ENCODE results near the gene MARCHF3. TPM values are rescaled to one million over a fixed set of nuclear protein-coding genes. Genes with fewer than 3 reads are reported as not detected.
"Not testable (repeated sequence)": the region's sequence is repeated elsewhere in the genome, so short reads cannot be mapped to it uniquely, and the experiment has no call there.

Gene MARCHF3
- total RNA-seq, 2 donors from 2014 or later, result 9.3 to 12.4 TPM

- DNase-seq, result no peak
- Mint-ChIP-seq H3K9me3 (peaks cover 1 to 2% of the 10 kb centered on the region in 2 donors), H3K36me3 (ENCODE audit: insufficient read depth in 2 of 2) (peaks cover 0 to 2% of the 10 kb centered on the region in 2 donors), H3K27ac (no peak overlapping the region), H3K27me3 (ENCODE audit: low read depth) (no peaks in the 10 kb centered on the region), H3K4me3 (no peak overlapping the region), H3K4me1 (ENCODE audit: low read depth) (peaks cover 31% of the 10 kb centered on the region)
- ATAC-seq (replicated peaks in 1 of 2), result peak in 1 of 2 donors; percentile 21
Measured at GRCh38 chr5:127019928-127020327, 10.4 kb downstream of the MARCHF3 start.

DNA sequence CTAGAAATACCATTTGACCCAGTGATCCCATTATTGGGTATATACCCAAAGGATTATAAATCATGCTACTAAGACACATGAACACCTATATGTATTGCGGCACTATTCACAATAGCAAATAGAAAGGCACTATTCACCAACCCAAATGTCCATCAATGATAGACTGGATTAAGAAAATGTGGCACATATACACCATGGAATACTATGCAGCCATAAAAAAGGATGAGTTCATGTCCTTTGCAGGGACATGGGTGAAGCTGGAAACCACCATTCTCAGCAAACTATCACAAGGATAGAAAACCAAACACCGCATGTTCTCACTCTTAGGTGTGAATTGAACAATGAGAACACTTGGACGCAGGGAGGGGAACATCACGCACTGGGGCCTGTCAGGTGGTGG is 13.6 kb downstream of the MARCHF3 start:
- H3K27me3 Mint-ChIP-seq (ENCODE audit: low read depth); H3K4me3 Mint-ChIP-seq; ATAC-seq (replicated peaks in 1 of 2); H3K9me3 Mint-ChIP-seq; H3K36me3 Mint-ChIP-seq (ENCODE audit: insufficient read depth in 2 of 2); H3K27ac Mint-ChIP-seq; DNase-seq: not testable (repeated sequence)
- peaks cover 53% of the 10 kb centered on the region for H3K4me1 Mint-ChIP-seq (ENCODE audit: low read depth)

GRCh38 chr5:127015716-127016115 is 14.6 kb downstream of the MARCHF3 start:
- peaks cover 0 to 2% of the 10 kb centered on the region in 2 donors for H3K36me3 Mint-ChIP-seq (ENCODE audit: insufficient read depth in 2 of 2)
- peaks cover 53% of the 10 kb centered on the region for H3K4me1 Mint-ChIP-seq (ENCODE audit: low read depth)
- no peaks in the 10 kb centered on the region for H3K27me3 Mint-ChIP-seq (ENCODE audit: low read depth)
- peaks cover 1 to 2% of the 10 kb centered on the region in 2 donors for H3K9me3 Mint-ChIP-seq
- no peak overlapping the region for H3K27ac Mint-ChIP-seq
- no peak for DNase-seq
- no peak overlapping the region for H3K4me3 Mint-ChIP-seq
- no peak for ATAC-seq (replicated peaks in 1 of 2)

DNA sequence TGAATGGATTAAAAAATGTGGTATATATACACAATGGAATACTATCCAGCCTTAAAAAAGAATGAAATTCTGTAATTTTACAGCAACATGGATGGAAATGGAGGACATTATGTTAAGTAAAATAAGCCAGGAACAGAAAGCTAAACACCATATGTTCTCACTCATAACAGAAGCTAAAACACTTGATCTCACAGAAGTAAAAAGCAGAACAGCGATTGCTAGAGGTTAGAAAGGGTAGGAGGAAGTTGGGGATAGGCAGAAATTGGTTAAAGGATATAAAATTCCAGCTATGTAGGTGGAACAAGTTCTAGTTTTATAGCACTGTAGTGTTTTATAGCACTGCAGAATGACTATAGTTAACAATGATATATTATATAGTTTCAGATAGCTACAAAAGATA is 15.8 kb downstream of the MARCHF3 start:
- H3K4me3 Mint-ChIP-seq, result no peak overlapping the region
- H3K27ac Mint-ChIP-seq, result no peak overlapping the region
- peaks cover 1 to 2% of the 10 kb centered on the region in 2 donors for H3K9me3 Mint-ChIP-seq
- peaks cover 50% of the 10 kb centered on the region for H3K4me1 Mint-ChIP-seq (ENCODE audit: low read depth)
- ATAC-seq (replicated peaks in 1 of 2), result no peak
- H3K36me3 Mint-ChIP-seq (ENCODE audit: insufficient read depth in 2 of 2), result peaks cover 0 to 3% of the 10 kb centered on the region in 2 donors
- no peak for DNase-seq
- no peaks in the 10 kb centered on the region for H3K27me3 Mint-ChIP-seq (ENCODE audit: low read depth)

DNA sequence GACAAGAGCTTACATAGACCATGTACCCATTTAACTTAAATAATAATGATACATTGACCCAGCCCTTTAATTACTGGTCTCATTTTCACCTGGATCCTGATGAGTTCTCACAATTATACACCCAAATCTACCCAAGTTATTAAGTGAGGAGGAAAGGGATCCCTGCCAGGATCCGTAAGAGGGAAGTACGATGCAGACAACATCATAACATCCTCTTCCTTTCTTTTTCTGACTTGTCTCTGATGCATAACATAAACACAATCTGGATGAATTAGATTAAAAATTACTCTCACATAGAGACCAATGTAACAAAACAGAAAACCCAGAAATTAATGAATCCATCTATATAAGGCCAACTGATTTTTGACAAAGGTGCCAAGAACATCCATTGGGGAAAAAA is 17.0 kb downstream of the MARCHF3 start:
- H3K36me3 Mint-ChIP-seq (ENCODE audit: insufficient read depth in 2 of 2), result peaks cover 0 to 3% of the 10 kb centered on the region in 2 donors
- ATAC-seq (replicated peaks in 1 of 2), result no peak
- peaks cover 47% of the 10 kb centered on the region for H3K4me1 Mint-ChIP-seq (ENCODE audit: low read depth)
- no peaks in the 10 kb centered on the region for H3K27me3 Mint-ChIP-seq (ENCODE audit: low read depth)
- peak overlapping the region in 1 of 2 donors; percentile 22 for H3K4me3 Mint-ChIP-seq
- no peak overlapping the region for H3K27ac Mint-ChIP-seq
- peaks cover 1 to 2% of the 10 kb centered on the region in 2 donors for H3K9me3 Mint-ChIP-seq
- no peak for DNase-seq

DNA sequence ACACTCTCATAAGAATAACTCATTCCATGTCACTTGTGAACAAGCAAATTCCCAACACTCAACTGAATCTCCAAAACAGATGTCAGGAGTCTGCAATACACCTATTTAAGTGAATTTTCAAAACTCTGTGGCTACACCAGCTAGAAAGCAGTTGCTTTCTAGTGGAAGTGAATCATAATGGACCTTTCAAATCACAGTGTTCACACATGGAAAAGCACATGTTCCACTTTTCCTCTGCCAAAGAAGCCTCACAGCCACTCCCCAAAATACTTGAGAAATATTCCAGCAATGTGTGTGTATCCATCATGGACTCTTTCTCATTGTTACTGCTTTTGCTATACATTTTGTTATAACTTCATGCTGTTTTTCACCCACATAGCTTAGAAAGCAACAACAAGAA is 17.4 kb downstream of the MARCHF3 start:
- no peak for DNase-seq
- Mint-ChIP-seq H3K4me1 (ENCODE audit: low read depth) (peaks cover 47% of the 10 kb centered on the region), H3K36me3 (ENCODE audit: insufficient read depth in 2 of 2) (peaks cover 0 to 3% of the 10 kb centered on the region in 2 donors), H3K4me3 (peak overlapping the region in 1 of 2 donors; percentile 22), H3K9me3 (peaks cover 1 to 2% of the 10 kb centered on the region in 2 donors), H3K27me3 (ENCODE audit: low read depth) (no peaks in the 10 kb centered on the region), H3K27ac (no peak overlapping the region)
- ATAC-seq (replicated peaks in 1 of 2), result no peak

GRCh38 chr5:127011961-127012644 is 18.3 kb downstream of the MARCHF3 start:
- peaks cover 0 to 3% of the 10 kb centered on the region in 2 donors for H3K36me3 Mint-ChIP-seq (ENCODE audit: insufficient read depth in 2 of 2)
- peak overlapping the region in 1 of 2 donors; percentile 14 for H3K4me3 Mint-ChIP-seq
- H3K9me3 Mint-ChIP-seq, result peaks cover 1 to 2% of the 10 kb centered on the region in 2 donors
- H3K27me3 Mint-ChIP-seq (ENCODE audit: low read depth), result no peaks in the 10 kb centered on the region
- no peak overlapping the region for H3K27ac Mint-ChIP-seq
- H3K4me1 Mint-ChIP-seq (ENCODE audit: low read depth), result peaks cover 47% of the 10 kb centered on the region
- no peak for DNase-seq
- ATAC-seq (replicated peaks in 1 of 2), result peak; percentile 47 to 55

DNA sequence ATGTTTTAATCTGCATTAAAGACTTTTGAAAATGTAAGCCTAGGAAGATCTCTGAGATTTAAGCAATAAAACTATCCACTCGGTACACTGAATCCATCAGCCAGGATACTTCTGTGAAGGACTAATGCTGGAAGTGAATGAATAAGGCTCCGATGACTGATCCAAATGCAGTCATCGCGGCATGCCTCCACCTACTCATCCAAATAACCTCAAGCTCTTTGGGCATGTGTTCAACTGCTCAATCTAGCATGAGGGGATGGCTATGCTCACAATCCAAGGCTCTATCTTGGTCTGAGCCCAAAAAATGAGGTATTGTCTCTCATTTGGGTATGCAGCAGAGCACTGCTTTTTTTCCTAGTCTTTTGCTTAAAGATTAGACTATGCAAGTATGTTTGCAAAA is 19.2 kb downstream of the MARCHF3 start:
- Mint-ChIP-seq H3K9me3 (no peaks in the 10 kb centered on the region), H3K27ac (no peak overlapping the region), H3K27me3 (ENCODE audit: low read depth) (no peaks in the 10 kb centered on the region), H3K36me3 (ENCODE audit: insufficient read depth in 2 of 2) (peaks cover 0 to 1% of the 10 kb centered on the region in 2 donors), H3K4me1 (ENCODE audit: low read depth) (peaks cover 47% of the 10 kb centered on the region), H3K4me3 (no peak overlapping the region)
- DNase-seq (no peak), ATAC-seq (replicated peaks in 1 of 2) (no peak)

DNA sequence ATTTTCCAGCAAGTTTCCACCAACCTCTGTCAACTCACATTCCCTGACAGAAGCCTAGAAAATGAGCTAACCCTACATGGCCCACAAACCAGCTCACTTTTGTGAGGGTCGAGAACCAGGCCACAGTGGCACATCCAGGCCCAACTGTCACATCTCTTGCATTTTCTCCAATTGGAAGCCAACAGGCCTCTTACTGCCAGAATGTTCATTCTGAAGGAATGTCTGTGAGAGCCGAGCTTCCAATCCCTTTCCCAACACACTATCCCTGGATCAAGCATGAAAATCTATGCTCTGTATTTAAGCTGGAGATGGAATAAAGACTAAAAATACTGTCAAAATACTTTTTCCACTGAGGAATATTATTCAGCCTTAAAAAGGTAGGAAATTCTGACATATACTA is 20.0 kb downstream of the MARCHF3 start:
- no peaks in the 10 kb centered on the region for H3K9me3 Mint-ChIP-seq
- no peaks in the 10 kb centered on the region for H3K27me3 Mint-ChIP-seq (ENCODE audit: low read depth)
- H3K27ac Mint-ChIP-seq, result no peak overlapping the region
- ATAC-seq (replicated peaks in 1 of 2), result no peak
- DNase-seq, result no peak
- H3K36me3 Mint-ChIP-seq (ENCODE audit: insufficient read depth in 2 of 2), result peaks cover 0 to 1% of the 10 kb centered on the region in 2 donors
- peaks cover 47% of the 10 kb centered on the region for H3K4me1 Mint-ChIP-seq (ENCODE audit: low read depth)
- no peak overlapping the region for H3K4me3 Mint-ChIP-seq

- no peak overlapping the region for H3K4me3 Mint-ChIP-seq
- no peak for DNase-seq
- no peaks in the 10 kb centered on the region for H3K27me3 Mint-ChIP-seq (ENCODE audit: low read depth)
- H3K36me3 Mint-ChIP-seq (ENCODE audit: insufficient read depth in 2 of 2), result peaks cover 0 to 1% of the 10 kb centered on the region in 2 donors
- H3K4me1 Mint-ChIP-seq (ENCODE audit: low read depth), result peaks cover 41% of the 10 kb centered on the region
- H3K9me3 Mint-ChIP-seq, result no peaks in the 10 kb centered on the region
- no peak overlapping the region for H3K27ac Mint-ChIP-seq
- no peak for ATAC-seq (replicated peaks in 1 of 2)
Measured at GRCh38 chr5:127009784-127010183, 20.6 kb downstream of the MARCHF3 start.

GRCh38 chr5:127008300-127008975 is 21.9 kb downstream of the MARCHF3 start:
- DNase-seq (no peak), ATAC-seq (replicated peaks in 1 of 2) (no peak)
- H3K27ac Mint-ChIP-seq, result no peak overlapping the region
- peaks cover 28% of the 10 kb centered on the region for H3K4me1 Mint-ChIP-seq (ENCODE audit: low read depth)
- no peaks in the 10 kb centered on the region for H3K9me3 Mint-ChIP-seq
- no peak overlapping the region for H3K4me3 Mint-ChIP-seq
- no peaks in the 10 kb centered on the region for H3K27me3 Mint-ChIP-seq (ENCODE audit: low read depth)
- peaks cover 0 to 1% of the 10 kb centered on the region in 2 donors for H3K36me3 Mint-ChIP-seq (ENCODE audit: insufficient read depth in 2 of 2)

GRCh38 chr5:127007522-127007921 is 22.8 kb downstream of the MARCHF3 start:
- Mint-ChIP-seq H3K4me1 (ENCODE audit: low read depth) (peaks cover 18% of the 10 kb centered on the region), H3K4me3 (no peak overlapping the region), H3K27me3 (ENCODE audit: low read depth) (no peaks in the 10 kb centered on the region), H3K36me3 (ENCODE audit: insufficient read depth in 2 of 2) (peaks cover 0 to 1% of the 10 kb centered on the region in 2 donors), H3K27ac (no peak overlapping the region), H3K9me3 (no peaks in the 10 kb centered on the region)
- ATAC-seq (replicated peaks in 1 of 2) (no peak), DNase-seq (no peak)

DNA sequence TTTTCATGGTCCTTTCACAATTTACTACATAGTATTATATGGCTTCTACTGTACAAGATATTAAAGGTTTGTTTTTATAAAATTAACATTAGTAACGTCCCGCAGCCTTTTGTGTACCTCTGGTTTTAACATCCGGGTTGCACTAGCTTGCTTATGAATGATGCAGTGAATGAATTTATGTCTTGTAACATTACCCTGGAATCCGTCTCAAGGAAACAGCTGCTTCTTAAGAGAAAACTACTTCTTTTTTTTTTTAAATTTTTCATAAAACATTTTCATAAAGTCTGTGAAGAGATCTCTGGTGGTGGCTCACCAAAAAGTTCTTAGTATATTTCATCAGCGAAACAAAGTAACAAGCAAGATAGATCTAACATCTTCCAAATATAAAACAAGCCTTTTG is 23.6 kb downstream of the MARCHF3 start:
- Mint-ChIP-seq H3K36me3 (ENCODE audit: insufficient read depth in 2 of 2) (peaks cover 0 to 1% of the 10 kb centered on the region in 2 donors), H3K27me3 (ENCODE audit: low read depth) (no peaks in the 10 kb centered on the region), H3K4me3 (no peak overlapping the region), H3K9me3 (no peaks in the 10 kb centered on the region), H3K4me1 (ENCODE audit: low read depth) (peaks cover 11% of the 10 kb centered on the region), H3K27ac (no peak overlapping the region)
- DNase-seq, result no peak
- ATAC-seq (replicated peaks in 1 of 2), result no peak
